GM21423 (cell line): ENCODE measurements around the gene IKZF3.
"Not testable (repeated sequence)": the region's sequence is repeated elsewhere in the genome, so short reads cannot be mapped to it uniquely, and the experiment has no call there.

ENCODE experiments used
- ATAC-seq: cut with Tn5 transposase; IDR thresholded peaks from one replicate; pipeline ENCODE4 v1.9.1; 2021; ENCODE audit warnings: mild to moderate bottlenecking, moderate library complexity; ENCODE audit not compliant: unreplicated experiment

The IKZF3 gene

GRCh38 chr17:39757176-39757662, 106.9 kb downstream of the IKZF3 start:
- no peak for ATAC-seq

DNA sequence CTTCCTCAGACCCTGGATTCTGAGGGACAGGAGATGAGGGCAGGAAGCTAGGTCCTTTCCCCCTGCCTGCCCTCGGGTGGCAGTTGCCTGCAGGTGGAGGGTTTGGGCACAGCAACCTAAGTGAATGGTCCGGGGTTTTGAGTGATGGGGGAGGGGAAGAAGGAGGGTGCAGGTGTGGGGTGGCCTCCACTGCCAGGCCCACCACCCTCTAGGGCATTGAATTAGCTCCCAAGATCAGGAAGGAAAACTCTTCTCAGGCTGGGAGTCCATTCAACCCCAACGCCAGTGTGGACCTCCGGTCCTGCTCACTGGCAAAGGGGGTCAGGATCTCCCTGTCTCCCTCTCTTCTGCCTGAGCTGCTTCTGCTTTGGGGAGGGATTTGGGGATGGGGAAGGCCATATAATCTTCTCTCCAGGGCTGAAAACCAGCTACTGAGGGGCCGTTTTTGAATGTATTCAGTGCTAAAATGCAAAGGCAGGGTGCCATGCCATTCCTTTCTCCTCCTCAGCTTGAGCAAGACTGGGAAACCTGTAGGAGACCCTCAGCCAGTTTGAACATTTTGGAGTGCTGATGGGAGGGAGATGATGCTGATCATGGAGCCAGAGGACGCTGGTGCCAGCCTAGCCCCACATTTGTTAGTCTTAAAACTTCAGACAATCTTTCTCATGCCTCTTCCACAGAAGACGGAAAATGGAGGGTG, 107.6 kb downstream of the IKZF3 start:
- ATAC-seq: no peak

- ATAC-seq: no peak
Observed at GRCh38 chr17:39755554-39756379, 108.3 kb downstream of the IKZF3 start.

DNA sequence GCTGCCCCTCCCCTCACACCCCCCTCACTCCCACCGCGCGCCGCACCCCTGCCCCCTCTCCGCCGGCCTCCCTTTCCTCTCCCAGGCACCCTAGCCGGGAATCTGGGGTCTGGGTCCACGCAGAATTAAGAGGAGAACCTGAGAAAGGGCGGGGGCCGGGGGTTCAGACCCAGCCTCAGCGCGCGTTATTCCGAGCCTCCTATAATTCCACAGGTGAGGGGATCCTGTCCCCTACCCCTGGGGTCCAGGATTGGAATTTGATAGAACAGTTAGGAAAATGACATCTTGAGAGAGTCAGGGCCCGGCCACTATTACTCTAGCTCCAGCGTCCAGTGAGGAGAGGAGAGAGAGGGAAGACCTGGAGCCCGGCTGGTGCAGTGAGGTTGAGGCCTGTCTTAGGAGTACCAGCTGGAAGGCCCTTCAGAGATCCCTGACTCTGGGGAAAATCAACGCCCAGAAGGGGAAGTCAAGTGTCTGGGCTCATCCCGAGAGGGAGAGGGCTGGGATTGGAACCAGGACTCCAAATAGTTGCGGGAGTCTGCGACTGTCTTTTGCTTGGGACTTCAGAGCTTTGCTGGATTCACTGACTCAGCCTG, 109.1 kb downstream of the IKZF3 start:
- ATAC-seq: no peak

DNA sequence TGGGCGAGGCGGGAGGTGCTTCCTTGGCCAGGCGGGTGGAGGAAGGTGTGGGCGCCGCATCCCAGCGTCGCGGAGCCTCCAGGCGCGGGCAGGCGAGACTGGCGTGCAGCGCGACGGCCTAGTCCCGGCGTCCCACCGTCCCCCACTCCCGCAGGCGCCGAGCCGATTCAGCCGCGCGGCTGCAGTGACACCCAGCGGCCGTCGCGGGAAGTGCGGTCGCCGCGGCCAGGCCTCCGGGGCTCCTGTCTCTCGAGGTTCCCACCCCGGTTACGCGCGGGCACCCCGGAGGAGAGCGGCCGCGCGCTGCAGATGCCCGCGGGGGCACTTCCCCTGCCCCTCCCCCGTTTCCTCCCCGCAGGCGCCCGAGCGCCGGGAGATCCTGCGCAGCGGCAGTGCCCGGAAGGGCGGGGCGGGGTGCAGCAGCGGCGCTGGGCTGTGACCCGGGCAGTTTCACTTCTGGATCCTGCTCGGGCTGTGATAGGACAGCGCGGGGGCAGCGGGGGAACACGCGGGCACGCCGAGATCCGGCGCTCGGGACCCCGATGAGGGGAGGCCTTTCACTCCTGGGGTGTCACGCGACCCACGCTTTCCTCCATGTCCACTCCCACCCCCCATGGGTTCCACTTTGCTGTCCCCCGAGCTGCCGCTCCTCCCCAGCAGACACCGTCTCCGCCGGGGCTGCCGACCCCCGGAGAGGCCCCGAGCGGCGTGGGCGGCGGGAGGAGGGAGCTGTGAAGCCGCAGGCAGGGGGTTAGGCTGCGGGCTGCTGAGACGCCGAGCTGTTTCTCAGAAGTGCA, 109.8 kb downstream of the IKZF3 start:
- ATAC-seq: peak; percentile 54

- ATAC-seq: peak; percentile 22
Observed at GRCh38 chr17:39753514-39754160, 110.5 kb downstream of the IKZF3 start.

DNA sequence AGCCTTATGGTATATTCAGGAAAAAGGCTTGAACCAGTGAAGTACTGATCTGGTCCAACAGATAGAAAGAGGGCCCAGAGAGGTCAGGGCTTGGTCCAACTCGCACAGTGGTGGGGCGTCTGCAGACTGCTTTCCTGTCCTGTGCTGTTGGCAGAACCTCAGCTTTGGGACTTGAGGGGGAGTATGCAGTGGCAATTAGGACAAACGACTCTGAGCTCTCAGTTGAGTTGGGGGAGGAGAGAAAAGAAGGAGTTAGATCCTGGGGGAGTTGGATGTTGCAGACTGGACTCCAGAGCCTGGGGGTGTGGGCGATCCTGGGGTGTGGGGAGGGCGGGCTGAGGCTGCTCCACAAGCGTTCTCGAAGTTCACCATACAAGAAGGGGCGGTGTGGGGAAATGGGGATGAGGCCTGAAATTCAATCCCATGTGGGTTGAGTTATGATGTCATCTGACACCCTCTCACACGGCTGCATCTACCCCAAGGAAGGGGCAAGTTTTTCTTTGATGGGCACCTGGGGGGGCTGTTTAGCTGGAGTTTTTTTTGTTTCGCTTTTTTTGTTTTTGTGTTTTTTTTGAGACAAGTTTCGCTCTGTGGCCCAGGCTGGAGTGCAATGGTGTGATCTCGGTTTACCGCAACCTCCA, 111.8 kb downstream of the IKZF3 start:
- ATAC-seq: no peak

- ATAC-seq: no peak
Observed at GRCh38 chr17:39751637-39752036, 112.5 kb downstream of the IKZF3 start.

GRCh38 chr17:39751016-39751543, 113.0 kb downstream of the IKZF3 start:
- ATAC-seq: no peak

DNA sequence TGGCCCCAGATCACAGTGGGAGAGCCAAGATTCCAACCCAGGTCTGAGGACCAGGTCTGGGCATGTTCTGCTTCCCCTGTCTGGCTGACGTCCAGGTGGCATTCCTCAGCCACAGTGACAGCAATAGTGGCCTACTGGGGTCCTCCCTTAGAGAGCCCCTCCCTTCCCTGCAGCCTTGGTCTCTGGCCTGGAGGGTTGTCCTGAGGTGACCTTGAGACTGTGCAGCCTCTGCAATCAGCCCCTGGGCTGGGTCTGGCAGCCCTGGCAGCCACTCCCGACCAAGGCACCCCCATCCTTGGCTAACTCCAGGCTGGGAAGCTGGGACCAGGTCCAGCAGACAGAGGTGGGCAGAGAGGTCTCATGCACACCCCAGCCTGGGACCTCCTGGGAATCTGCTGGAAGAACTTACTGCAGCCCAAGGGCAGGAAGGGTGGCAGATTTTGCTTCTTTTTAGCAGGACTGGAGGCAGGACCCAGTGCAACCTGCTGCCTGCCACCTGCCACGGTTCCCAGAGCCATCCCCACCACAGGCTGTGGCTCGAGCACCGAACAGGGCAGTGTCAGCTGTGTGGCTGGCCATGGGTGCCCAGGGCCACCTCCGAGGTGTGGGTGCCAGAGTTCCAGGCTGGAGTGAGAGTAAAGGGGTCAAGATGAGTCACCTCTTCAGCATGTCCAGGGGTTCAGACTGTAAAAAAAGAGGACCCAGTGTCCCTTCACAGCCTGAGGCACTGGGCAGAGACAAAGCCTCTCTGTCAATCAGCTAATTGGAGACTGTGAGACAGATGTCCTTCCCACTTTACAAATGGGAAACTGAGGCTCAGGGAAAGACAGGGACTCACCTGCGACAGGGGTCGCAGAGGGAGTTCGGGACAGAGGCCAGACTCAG, 113.7 kb downstream of the IKZF3 start:
- no peak for ATAC-seq

DNA sequence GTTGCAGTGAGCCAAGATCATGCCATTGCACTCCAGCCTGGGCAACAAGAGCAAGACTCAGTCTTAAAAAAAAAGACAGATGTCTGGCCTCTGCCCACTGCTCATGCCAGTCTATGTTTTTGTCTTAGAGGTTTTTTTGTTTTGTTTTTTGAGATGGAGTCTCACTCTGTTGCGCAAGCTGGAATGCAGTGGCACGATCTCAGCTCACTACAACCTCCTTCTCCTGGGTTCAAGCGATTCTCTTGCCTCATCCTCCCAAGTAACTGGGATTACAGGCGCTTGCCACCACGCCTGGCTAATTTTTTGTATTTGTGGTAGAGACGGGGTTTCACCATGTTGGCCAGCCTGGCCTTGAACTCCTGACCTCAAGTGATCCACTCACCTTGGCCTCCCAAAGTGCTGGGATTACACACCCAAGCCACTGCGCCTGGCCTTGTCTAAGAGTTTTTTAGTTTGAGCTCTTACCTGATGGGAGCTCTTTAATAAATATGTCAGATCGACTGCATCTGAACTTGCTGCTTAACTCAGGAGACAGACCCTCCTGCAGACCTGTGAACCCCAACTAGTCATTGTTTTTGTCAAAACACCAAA, 115.6 kb downstream of the IKZF3 start:
- ATAC-seq: not testable (repeated sequence)

GRCh38 chr17:39747745-39748144, 116.4 kb downstream of the IKZF3 start:
- no peak for ATAC-seq

- no peak for ATAC-seq
Observed at GRCh38 chr17:39746145-39746461, 118.0 kb downstream of the IKZF3 start.

- no peak for ATAC-seq
Observed at GRCh38 chr17:39745335-39746144, 118.6 kb downstream of the IKZF3 start.

DNA sequence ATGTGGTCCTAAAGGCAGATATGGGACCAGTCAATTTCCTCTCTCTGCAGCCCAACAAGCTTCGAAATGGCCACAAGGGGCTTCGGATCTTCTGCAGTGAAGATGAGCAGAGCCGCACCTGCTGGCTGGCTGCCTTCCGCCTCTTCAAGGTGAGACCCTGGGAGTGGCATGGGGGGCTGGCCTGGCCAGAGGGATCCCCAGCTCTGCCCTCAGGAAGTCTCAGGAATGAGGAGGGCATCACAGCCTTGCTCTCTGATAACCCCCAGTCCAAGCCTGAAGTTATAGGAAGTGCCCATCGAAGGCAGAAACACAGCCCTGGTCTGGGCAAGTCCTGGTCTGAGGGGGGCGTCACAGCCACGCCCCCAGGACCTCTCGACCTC, 119.3 kb downstream of the IKZF3 start:
- no peak for ATAC-seq

- ATAC-seq: no peak
Observed at GRCh38 chr17:39744075-39744835, 119.9 kb downstream of the IKZF3 start.

DNA sequence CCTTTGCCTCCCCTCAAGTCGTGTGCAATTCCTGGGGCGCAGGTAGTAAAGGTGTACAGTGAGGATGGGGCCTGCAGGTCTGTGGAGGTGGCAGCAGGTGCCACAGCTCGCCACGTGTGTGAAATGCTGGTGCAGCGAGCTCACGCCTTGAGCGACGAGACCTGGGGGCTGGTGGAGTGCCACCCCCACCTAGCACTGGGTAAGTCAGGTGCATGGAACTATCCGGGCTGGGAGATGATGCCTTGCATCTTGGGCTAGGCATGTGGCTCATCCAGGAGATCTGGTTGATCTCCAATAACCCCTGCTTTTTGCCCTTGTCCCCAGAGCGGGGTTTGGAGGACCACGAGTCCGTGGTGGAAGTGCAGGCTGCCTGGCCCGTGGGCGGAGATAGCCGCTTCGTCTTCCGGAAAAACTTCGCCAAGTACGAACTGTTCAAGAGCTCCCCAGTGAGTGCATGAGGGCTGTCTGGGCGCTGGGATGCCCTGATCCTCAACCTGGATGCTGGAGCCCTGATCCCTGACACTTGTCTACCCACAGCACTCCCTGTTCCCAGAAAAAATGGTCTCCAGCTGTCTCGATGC, 121.2 kb downstream of the IKZF3 start:
- no peak for ATAC-seq
